Muscle layer of duodenum (tissue), 2 donors: ENCODE measurements around the gene GNB1L.

ENCODE experiments used
- H3K27ac ChIP-seq: one replicate; pipeline ENCODE4 v1.7.0; 2013; ENCODE audit warnings: mild to moderate bottlenecking, low read length
- H3K27me3 ChIP-seq: one replicate; pipeline ENCODE4 v1.7.0; 2013; ENCODE audit warnings: low read depth, mild to moderate bottlenecking, control low read depth, low read length
- H3K36me3 ChIP-seq, 2 donors: one replicate each; pipeline ENCODE4 v1.7.0; 2013; ENCODE audit warnings: low read length in 2 of 2, control low read depth in 1 of 2, mild to moderate bottlenecking in 1 of 2; ENCODE audit not compliant: insufficient read depth in 2 of 2, control insufficient read depth in 1 of 2
- H3K4me1 ChIP-seq, 2 donors: one replicate each; pipeline ENCODE4 v1.7.0; 2013; ENCODE audit warnings: low read length in 2 of 2, mild to moderate bottlenecking in 2 of 2, control low read depth in 1 of 2, moderate library complexity in 1 of 2; ENCODE audit not compliant: insufficient read depth in 2 of 2, control insufficient read depth in 1 of 2
- H3K4me3 ChIP-seq, 2 donors: one replicate each; pipeline ENCODE4 v1.7.0; 2013; ENCODE audit warnings: low read length in 2 of 2, low read depth in 1 of 2, mild to moderate bottlenecking in 1 of 2
- H3K9me3 ChIP-seq, 2 donors: one replicate each; pipeline ENCODE4 v1.7.0; 2013; ENCODE audit warnings: low read length in 2 of 2, control low read depth in 1 of 2, mild to moderate bottlenecking in 1 of 2; ENCODE audit not compliant: control insufficient read depth in 1 of 2
- donor health status: healthy.

The GNB1L gene

DNA sequence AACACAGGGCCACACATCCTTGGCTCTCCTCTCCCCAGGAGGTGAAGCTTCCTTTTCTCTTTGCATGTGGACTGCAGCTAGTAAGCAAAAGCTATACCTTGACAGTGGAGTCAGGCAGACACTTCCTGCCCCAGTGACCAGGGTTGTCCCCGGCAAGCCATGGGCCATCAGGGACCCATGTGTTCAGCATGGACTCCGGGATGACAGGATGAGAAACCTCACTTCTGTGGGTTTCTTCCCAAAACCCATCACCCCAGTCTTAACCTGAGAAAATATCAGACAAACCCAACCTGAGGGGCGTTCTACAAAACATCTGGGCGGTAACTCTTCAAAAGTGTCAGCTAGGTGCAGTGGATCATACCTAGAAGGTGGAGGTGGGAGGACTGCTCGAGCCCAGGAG is 40.2 kb downstream of the GNB1L start:
- Histone ChIP-seq H3K36me3 (peaks cover 0 to 5% of the 10 kb centered on the region in 2 donors), H3K4me1 (no peaks in the 10 kb centered on the region), H3K27me3 (no peaks in the 10 kb centered on the region), H3K27ac (no peak overlapping the region), H3K9me3 (no peaks in the 10 kb centered on the region), H3K4me3 (no peak overlapping the region)

DNA sequence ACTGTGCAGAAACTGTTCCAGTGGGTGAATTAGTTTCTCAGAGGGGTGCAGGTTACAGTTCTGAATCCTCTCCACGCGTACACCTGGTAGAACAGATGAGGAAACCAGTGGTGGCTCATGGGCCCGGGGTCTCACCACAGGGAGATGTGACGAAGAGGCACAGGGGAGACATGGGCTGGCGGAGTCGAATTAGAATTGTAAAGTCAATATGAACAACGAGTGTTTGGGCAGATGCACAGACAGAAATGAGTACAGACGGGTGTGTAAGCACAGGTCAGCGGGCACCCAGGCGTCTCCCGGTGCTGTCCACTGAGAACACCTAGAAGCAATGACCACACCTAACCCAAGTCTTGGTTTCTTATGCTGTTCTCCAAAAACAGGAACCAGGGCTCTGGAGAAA is 41.8 kb downstream of the GNB1L start:
- Histone ChIP-seq H3K27me3 (no peaks in the 10 kb centered on the region), H3K9me3 (no peaks in the 10 kb centered on the region), H3K4me3 (no peak overlapping the region), H3K36me3 (peaks cover 0 to 5% of the 10 kb centered on the region in 2 donors), H3K4me1 (no peaks in the 10 kb centered on the region), H3K27ac (no peak overlapping the region)

- Histone ChIP-seq H3K4me1 (no peaks in the 10 kb centered on the region), H3K9me3 (no peaks in the 10 kb centered on the region), H3K36me3 (peaks cover 0 to 5% of the 10 kb centered on the region in 2 donors), H3K27ac (no peak overlapping the region), H3K27me3 (no peaks in the 10 kb centered on the region), H3K4me3 (no peak overlapping the region)
Measured at GRCh38 chr22:19811811-19812771, 42.6 kb downstream of the GNB1L start.

DNA sequence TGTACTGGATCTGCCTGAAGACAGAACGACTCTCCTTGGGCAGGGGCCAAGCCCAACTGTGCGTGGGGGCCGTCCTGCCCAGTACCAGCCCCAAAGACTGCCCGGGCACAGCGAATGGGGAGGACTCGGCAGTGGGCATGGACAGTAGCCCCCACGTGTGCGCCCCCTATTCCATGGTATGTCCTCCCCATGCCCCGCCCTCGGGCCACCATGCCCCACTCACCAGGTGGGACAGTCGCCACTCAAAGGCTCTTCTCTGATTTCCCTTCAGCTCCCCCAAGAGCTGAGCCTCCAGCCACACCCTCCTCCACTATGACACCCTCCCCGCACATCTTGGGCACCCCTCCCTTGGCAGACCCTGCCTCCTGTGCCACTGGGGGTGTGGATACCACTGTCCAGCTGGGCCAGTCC is 43.5 kb downstream of the GNB1L start:
- no peak overlapping the region for H3K27ac ChIP-seq
- no peak overlapping the region for H3K4me3 ChIP-seq
- H3K4me1 ChIP-seq = peaks cover 0 to 3% of the 10 kb centered on the region in 2 donors
- peaks cover 0 to 5% of the 10 kb centered on the region in 2 donors for H3K36me3 ChIP-seq
- H3K27me3 ChIP-seq = no peaks in the 10 kb centered on the region
- H3K9me3 ChIP-seq = no peaks in the 10 kb centered on the region

- Histone ChIP-seq H3K36me3 (peaks cover 0 to 5% of the 10 kb centered on the region in 2 donors), H3K4me3 (no peak overlapping the region), H3K27me3 (no peaks in the 10 kb centered on the region), H3K27ac (no peak overlapping the region), H3K4me1 (peaks cover 0 to 3% of the 10 kb centered on the region in 2 donors), H3K9me3 (no peaks in the 10 kb centered on the region)
Measured at GRCh38 chr22:19810381-19811201, 44.1 kb downstream of the GNB1L start.

DNA sequence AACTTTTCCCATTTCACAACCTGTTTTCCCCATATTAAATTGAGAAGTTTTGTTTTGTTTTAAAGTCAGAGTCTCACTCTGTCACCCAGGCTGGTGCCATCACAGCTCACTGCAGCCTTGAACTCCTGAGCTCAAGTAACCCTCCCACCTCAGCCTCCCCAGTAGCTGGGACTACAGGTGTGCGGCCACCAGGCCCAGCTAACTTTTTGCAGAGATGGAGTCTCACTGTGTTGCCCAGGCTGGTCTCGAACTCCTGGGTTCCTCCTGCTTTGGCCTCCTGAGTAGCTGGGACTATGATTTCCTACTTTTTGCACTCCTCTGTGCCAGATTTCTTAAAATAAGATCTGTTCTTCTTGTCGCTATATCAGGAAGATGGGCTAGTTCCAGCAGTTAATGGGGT is 44.9 kb downstream of the GNB1L start:
- peaks cover 0 to 3% of the 10 kb centered on the region in 2 donors for H3K4me1 ChIP-seq

GRCh38 chr22:19808873-19809478 is 45.7 kb downstream of the GNB1L start:
- Histone ChIP-seq H3K27me3 (no peaks in the 10 kb centered on the region), H3K36me3 (no peaks in the 10 kb centered on the region), H3K4me1 (peaks cover 0 to 3% of the 10 kb centered on the region in 2 donors), H3K9me3 (no peaks in the 10 kb centered on the region), H3K27ac (no peak overlapping the region), H3K4me3 (no peak overlapping the region)

More for the DNA sequence above, 44.9 kb downstream of the GNB1L start:
- Histone ChIP-seq H3K27me3 (no peaks in the 10 kb centered on the region), H3K27ac (no peak overlapping the region), H3K36me3 (no peaks in the 10 kb centered on the region), H3K4me3 (no peak overlapping the region), H3K9me3 (no peaks in the 10 kb centered on the region)

DNA sequence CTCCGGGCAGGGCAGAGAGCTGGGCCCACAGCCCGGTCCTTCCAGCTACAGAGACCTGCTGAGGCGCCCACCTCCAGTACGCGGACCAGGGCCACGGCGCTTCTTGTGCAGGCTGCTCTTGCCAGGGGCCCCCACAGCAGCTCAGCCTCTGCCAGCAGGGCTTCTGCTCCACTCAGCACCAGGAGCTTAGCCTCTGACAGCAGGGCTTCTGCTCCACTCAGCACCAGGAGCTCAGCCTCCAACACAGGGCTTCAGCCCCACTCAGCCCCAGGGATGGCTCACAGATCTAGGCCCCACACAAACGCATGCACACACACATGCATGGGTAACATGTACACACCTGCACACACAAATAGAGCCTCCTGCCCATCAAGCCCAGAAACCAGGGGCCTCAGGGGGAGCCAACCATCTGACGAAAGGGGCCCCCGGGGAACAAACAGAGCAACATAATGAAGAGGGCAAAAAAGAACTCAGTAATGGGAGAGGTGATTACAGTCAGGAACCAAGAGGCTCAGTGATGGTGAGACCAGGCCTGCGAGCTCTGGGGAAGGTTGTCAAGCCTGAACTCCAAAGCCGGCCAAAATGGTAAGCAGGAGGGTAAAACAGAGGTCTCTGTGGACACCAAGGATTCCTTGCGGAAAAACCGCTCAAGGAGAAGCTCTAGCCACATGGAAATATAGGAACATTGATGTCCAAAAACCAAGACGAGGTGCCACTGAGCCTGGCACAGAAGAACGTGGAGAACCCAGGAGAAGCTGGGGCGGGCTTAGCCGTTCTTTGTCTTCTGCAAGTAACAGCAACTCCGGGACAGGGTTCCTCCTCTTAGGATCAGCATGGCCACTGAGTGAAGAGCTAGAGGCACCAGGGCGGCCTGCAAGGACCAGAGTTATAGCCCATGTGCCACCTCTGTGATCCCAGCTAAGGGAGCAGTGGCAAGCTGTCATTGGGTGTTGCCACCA is 46.5 kb downstream of the GNB1L start:
- H3K27ac ChIP-seq = no peak overlapping the region
- H3K27me3 ChIP-seq = no peaks in the 10 kb centered on the region
- peaks cover 0 to 3% of the 10 kb centered on the region in 2 donors for H3K4me1 ChIP-seq
- H3K36me3 ChIP-seq = no peaks in the 10 kb centered on the region
- no peak overlapping the region for H3K4me3 ChIP-seq
- no peaks in the 10 kb centered on the region for H3K9me3 ChIP-seq

DNA sequence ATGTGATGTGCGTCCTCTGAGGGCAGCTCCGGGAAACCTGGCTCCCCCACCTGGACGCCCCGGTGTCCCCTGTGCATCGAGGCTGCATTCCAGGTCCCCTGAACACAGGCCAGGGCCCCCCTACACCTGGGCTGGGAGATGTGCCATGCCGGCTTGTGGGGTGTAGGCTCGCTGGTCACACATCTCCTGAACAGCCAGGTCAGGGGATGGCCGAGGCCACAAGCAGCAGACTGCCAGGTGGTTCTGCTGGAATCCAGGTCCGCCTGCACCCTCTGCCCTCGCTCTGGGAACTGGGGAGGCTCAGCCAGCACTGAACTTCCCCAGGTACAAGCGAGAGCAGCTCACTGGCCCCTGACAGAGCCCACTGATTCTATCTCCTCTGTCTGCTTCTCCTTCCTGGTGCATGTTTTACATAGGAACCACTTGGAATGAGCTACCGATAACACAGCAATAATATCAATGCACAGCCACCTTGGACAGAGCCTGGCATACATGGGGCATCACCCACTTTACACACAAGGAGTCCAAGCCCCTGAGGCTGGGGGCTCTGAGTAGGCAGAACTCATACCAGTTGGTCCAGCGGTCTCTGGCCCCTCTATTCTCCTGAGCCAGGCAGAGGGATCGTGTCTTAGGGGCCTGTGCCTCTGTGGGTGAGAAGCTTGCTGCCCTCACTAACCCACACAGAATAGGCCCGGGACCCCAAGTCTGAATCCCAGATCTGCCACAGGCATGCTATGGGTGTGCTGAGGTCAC is 47.3 kb downstream of the GNB1L start:
- Histone ChIP-seq H3K27ac (no peak overlapping the region), H3K4me3 (no peak overlapping the region), H3K4me1 (peaks cover 0 to 3% of the 10 kb centered on the region in 2 donors), H3K36me3 (no peaks in the 10 kb centered on the region), H3K9me3 (no peaks in the 10 kb centered on the region), H3K27me3 (no peaks in the 10 kb centered on the region)
